GM19193 (cell line): ENCODE data around the gene ALOXE3.

Experiments
- POLR2A ChIP-seq: IDR thresholded peaks from 4 replicates; pipeline ENCODE4 v1.6.1; 2011; ENCODE audit not compliant: insufficient read depth, insufficient read length; ENCODE audit errors: extremely low read depth

ALOXE3 gene

GRCh38 chr17:8121681-8122421, 3.5 kb upstream of the ALOXE3 start:
- TF ChIP-seq POLR2A, result no peak

- no peak for TF ChIP-seq POLR2A
Measured at GRCh38 chr17:8121407-8121680, 3.0 kb upstream of the ALOXE3 start.

- peak; percentile 56 for TF ChIP-seq POLR2A
Measured at GRCh38 chr17:8120520-8121406, 2.4 kb upstream of the ALOXE3 start.

GRCh38 chr17:8119581-8120519, 1.5 kb upstream of the ALOXE3 start:
- TF ChIP-seq POLR2A, result no peak

- no peak for TF ChIP-seq POLR2A
Measured at GRCh38 chr17:8118769-8119580, 661 bp upstream of the ALOXE3 start.

- no peak for TF ChIP-seq POLR2A
Measured at GRCh38 chr17:8117367-8117979, 841 bp downstream of the ALOXE3 start.

- no peak for TF ChIP-seq POLR2A
Measured at GRCh38 chr17:8116776-8117175, 1.5 kb downstream of the ALOXE3 start.

- TF ChIP-seq POLR2A, result no peak
Measured at GRCh38 chr17:8110907-8111306, 7.4 kb downstream of the ALOXE3 start.

GRCh38 chr17:8110456-8110804, 7.9 kb downstream of the ALOXE3 start:
- no peak for TF ChIP-seq POLR2A

- no peak for TF ChIP-seq POLR2A
Measured at GRCh38 chr17:8109661-8110455, 8.5 kb downstream of the ALOXE3 start.

- TF ChIP-seq POLR2A, result no peak
Measured at GRCh38 chr17:8108972-8109660, 9.2 kb downstream of the ALOXE3 start.

GRCh38 chr17:8105957-8106398, 12.3 kb downstream of the ALOXE3 start:
- TF ChIP-seq POLR2A, result no peak
